Brain microvascular endothelial cell (primary cell): ENCODE data around the gene RNF126.

Experiments used
- DNase-seq: peaks from one replicate; pipeline ENCODE4 v3.0.0-alpha.2; 2020
- H3K27ac ChIP-seq: fragments of 250-450 bp; sonication (Bioruptor Pico); 2 replicates; pipeline ENCODE4 v1.5.1; 2020; ENCODE audit warnings: mild to moderate bottlenecking, moderate library complexity
- H3K27me3 ChIP-seq: fragments of 250-450 bp; sonication (Bioruptor Pico); replicated peaks from 2 replicates; pipeline ENCODE4 v1.5.1; 2020; ENCODE audit warnings: mild to moderate bottlenecking
- H3K36me3 ChIP-seq: fragments of 250-450 bp; sonication (Bioruptor Pico); replicated peaks from 2 replicates; pipeline ENCODE4 v1.5.1; 2020; ENCODE audit warnings: mild to moderate bottlenecking
- H3K4me3 ChIP-seq: 2 replicates; pipeline ENCODE4 v1.5.1; 2011; ENCODE audit warnings: low read depth, mild to moderate bottlenecking, control low read depth, low read length, moderate library complexity
- in situ Hi-C: cut with HindIII; loops from 2 replicates; pipeline ENCODE4 v1.10.0; 2017; ENCODE audit warnings: low sequenced_read_pairs, low pct_ligation_motif_present
- TF ChIP-seq, protein P1 (sequence below): IDR thresholded peaks from 2 replicates; pipeline ENCODE4 v1.5.1; 2011; ENCODE audit warnings: low read depth, mild to moderate bottlenecking, moderate library complexity, low read length, control low read depth, inconsistent platforms; ENCODE audit errors: missing control alignments

The RNF126 gene

DNA sequence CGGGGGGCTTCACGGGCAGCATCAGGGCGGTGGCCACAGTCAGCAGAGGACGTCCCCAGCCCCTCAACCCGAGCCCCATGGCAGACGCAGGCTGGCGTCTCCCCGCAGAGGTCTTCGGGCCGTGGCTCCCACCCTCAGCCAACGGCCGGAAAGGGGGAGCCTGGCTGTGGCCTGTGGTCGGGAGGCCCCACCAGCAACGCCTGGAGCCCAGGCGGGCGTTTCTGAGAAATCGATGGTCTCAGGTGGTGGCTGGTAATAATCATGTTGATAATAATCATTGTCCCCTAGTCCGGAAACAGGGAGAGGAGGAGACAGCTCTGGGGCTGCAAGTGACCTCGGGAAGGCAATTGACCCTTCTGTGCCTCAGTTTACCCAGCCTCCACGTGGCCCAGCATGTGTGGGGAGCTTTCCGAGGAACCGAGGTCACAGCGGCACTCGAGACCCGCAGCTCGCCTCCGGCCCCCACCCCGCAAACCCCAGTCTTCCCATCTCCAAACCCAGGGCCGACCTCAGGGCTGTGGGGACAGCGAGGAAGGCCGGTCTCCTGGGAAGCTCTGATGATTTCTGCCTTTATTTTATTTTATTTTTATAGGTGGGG lies 32.4 kb upstream of the RNF126 start, which contains the start of gene PRSS57:
Gene PRSS57 (minus strand): TSS at position 101 of the 598 bp plus-strand sequence. CDS start 22 bp downstream, at position 79.
- Histone ChIP-seq H3K27me3 (no peaks in the 10 kb centered on the region), H3K36me3 (no peaks in the 10 kb centered on the region), H3K4me3 (no peak within 1 kb of the TSS), H3K27ac (no peak within 1 kb of the TSS)
- in situ Hi-C loops = no loop called here
- TF ChIP-seq, protein P1, sequence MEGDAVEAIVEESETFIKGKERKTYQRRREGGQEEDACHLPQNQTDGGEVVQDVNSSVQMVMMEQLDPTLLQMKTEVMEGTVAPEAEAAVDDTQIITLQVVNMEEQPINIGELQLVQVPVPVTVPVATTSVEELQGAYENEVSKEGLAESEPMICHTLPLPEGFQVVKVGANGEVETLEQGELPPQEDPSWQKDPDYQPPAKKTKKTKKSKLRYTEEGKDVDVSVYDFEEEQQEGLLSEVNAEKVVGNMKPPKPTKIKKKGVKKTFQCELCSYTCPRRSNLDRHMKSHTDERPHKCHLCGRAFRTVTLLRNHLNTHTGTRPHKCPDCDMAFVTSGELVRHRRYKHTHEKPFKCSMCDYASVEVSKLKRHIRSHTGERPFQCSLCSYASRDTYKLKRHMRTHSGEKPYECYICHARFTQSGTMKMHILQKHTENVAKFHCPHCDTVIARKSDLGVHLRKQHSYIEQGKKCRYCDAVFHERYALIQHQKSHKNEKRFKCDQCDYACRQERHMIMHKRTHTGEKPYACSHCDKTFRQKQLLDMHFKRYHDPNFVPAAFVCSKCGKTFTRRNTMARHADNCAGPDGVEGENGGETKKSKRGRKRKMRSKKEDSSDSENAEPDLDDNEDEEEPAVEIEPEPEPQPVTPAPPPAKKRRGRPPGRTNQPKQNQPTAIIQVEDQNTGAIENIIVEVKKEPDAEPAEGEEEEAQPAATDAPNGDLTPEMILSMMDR = no peak
- DNase-seq = no peak

DNA sequence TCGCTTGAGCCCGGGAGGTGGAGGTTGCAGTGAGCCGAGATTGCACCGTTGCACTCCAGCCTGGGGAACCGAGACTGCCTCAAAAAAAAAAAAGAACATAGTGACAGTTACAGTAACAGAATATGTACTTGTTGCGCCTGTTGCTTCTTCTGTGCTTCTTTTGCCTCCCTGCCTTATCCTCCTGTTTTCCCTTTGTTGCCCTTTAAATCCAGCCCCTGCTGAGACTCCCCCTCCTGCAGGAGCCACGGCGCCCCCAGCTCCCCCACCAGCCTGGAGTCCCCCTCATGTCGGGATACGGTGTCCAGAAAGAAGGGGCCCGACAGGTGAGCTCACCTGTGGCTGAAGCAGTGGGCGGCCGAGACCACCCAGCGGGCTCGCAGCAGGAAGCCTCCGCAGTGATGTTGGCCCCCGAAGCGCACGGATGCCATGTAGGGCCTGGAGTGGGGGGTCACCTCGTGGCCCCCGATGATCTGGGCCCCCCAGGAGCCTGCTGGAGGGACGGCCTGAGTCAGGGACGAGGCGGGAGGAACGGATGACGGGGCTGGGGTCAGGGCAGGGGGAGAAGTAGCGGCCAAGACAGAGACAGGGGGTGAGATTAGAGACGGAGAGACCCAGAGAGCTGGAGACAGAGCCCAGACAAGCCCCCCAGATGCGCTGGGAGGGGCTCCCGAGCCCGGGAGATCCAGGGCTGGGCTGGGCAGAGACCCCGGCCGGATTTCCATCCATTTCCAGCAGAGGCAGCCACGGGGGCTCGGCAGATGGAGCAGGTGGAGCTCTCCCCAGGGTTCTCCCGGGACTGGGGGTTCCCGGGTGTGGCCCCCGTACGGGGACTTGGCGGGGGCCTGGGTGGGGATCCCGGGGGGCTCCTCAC lies 31.7 kb upstream of the RNF126 start:
- no peak for DNase-seq
- Histone ChIP-seq H3K27me3 (no peaks in the 10 kb centered on the region), H3K4me3 (no peak overlapping the region), H3K27ac (no peak overlapping the region), H3K36me3 (no peaks in the 10 kb centered on the region)
- TF ChIP-seq, protein P1 = no peak
- in situ Hi-C loops = no loop called here

DNA sequence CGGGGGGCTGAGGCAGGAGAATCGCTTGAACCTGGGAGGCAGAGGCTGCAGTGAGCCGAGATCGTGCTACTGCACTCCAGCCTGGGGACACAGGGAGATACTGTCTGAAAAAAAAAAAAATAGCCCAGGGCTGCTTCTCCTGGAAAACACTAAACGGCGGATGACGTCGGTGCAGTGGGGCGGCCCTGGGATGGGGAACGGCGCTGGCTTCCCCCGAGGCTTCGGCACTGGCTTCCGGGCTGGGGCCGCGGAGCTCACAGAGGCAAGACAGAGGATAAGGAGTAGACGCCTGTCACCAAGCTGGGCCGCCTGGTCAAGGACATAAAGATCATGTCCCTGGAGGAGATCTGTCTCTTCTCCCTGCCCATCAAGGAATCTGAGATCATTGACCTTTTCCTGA lies 27.2 kb upstream of the RNF126 start:
- H3K36me3 ChIP-seq = no peaks in the 10 kb centered on the region
- no peak overlapping the region for H3K27ac ChIP-seq
- in situ Hi-C loops = no loop called here
- no peak for DNase-seq
- TF ChIP-seq, protein P1 = no peak
- H3K4me3 ChIP-seq = no peak overlapping the region
- H3K27me3 ChIP-seq = no peaks in the 10 kb centered on the region

DNA sequence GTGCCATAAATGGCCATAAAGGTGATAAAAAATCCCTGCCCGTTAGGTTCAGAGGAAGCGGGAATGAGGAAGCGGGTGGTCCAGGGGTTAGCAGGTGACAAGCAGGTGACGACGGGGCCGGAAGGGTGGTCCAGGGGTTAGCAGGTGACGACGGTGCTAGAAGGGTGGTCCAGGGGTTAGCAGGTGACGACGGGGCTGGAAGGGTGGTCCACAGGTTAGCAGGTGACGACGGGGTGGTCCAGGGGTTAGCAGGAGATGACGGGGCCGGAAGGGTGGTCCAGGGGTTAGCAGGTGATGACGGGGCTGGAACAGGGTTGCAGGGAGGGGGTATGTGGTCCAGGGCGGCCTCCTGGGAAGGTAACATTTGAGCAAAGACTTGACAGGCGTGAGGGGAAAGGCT lies 26.0 kb upstream of the RNF126 start:
- no peak for DNase-seq
- TF ChIP-seq, protein P1 = no peak
- Histone ChIP-seq H3K36me3 (no peaks in the 10 kb centered on the region), H3K27me3 (no peaks in the 10 kb centered on the region), H3K4me3 (no peak overlapping the region), H3K27ac (no peak overlapping the region)
- in situ Hi-C loops = no loop called here

DNA sequence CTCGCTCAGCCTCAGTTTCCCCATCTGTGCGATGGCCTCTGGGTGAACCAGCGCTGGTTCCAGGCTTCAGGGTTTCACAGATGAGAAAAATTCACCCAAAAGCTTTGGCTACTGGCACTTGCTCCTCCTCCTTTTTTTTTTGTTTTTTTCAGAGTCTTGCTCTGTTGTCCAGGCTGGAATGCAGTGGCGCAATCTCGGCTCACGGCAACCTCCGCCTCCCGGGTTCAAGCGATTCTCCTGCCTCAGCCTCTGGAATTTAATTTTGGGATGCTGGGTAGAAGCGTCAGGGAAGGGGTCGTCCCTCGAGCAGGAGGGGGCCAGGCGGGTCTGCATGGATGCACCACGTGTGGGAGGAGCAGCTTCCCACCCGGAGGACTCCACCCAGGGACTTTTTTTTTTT lies 25.2 kb upstream of the RNF126 start:
- in situ Hi-C loops = no loop called here
- Histone ChIP-seq H3K27me3 (no peaks in the 10 kb centered on the region), H3K36me3 (no peaks in the 10 kb centered on the region), H3K4me3 (no peak overlapping the region), H3K27ac (no peak overlapping the region)
- TF ChIP-seq, protein P1 = no peak
- no peak for DNase-seq
